Gastrocnemius medialis (tissue), 4 donors: ENCODE results near the gene KHNYN. TPM values are rescaled to one million over a fixed set of nuclear protein-coding genes. Genes with fewer than 3 reads are reported as not detected.

Source experiments
- ATAC-seq, 2 donors: fragments of 150-250 bp; one replicate each; pipeline ENCODE4 v1.9.1; 2016
- DNase-seq, 2 donors: peaks; one replicate each; pipeline ENCODE4 v3.0.0-alpha.2; 2019
- H3K27ac ChIP-seq, 4 donors: fragments of 200-600 bp; sonication (generic); 1 replicate in 1 of 4; 2 replicates in 3 of 4; pipeline ENCODE4 v1.5.1; 2016 to 2018; ENCODE audit warnings: mild to moderate bottlenecking in 2 of 4, moderate library complexity in 1 of 4
- H3K27me3 ChIP-seq, 3 donors: fragments of 200-600 bp; sonication (generic) in 2 of 3; 1 replicate in 1 of 3; 2 replicates in 2 of 3; pipeline versions ENCODE4 v1.5.1 to v1.6.0; 2016 to 2019; ENCODE audit warnings: mild to moderate bottlenecking in 1 of 3, moderate library complexity in 1 of 3
- H3K36me3 ChIP-seq, 2 donors: fragments of 200-600 bp; sonication (generic) in 1 of 2; one replicate each; pipeline ENCODE4 v1.5.1; 2017 to 2018
- H3K4me1 ChIP-seq, 2 donors: fragments of 200-600 bp; sonication (generic) in 1 of 2; one replicate each; pipeline ENCODE4 v1.5.1; 2016 to 2017; ENCODE audit warnings: mild to moderate bottlenecking in 2 of 2
- H3K4me3 ChIP-seq, 4 donors: fragments of 200-600 bp; sonication (generic) in 3 of 4; 1 replicate in 1 of 4; 2 replicates in 3 of 4; pipeline ENCODE4 v1.5.1; 2016 to 2019; ENCODE audit warnings: mild to moderate bottlenecking in 2 of 4
- H3K9me3 ChIP-seq, 3 donors: fragments of 200-600 bp; sonication (generic) in 2 of 3; 1 replicate in 1 of 3; 2 replicates in 2 of 3; pipeline ENCODE4 v1.5.1; 2016 to 2019
- POLR2A ChIP-seq, 2 donors: fragments of 450-650 bp; IDR thresholded peaks; one replicate each; pipeline ENCODE4 v1.6.1; 2017; ENCODE audit warnings: antibody characterized with exemption in 2 of 2, mild to moderate bottlenecking in 2 of 2, moderate library complexity in 2 of 2
- in situ Hi-C, 4 donors: fragments of 200-750 bp; cut with MboI; loops; one replicate each; pipeline versions ENCODE4 v1.15.0 to v1.8.0; 2017; ENCODE audit warnings: low sequenced_read_pairs in 4 of 4
- intact Hi-C: fragments of 100-400 bp; cut with DNase I; formaldehyde crosslinking; loops from one replicate; pipeline ENCODE4 v1.15.1; 2023; ENCODE audit warnings: low total_unique reads
- total RNA-seq, 4 donors: library from RNA; depleted of rRNA; stranded (reverse); fragments of >200 nt; gene quantifications; one replicate each; pipeline versions ENCODE4 v1.1.0 to v1.2.3, GENCODE V29; 2016
- TF ChIP-seq, protein P1 (sequence below), 5 experiments: fragments of 450-650 bp in 3 of 5; fragments of 200-600 bp in 2 of 5; sonication (generic) in 2 of 5; IDR thresholded peaks in 4 of 5; conservative IDR thresholded peaks in 1 of 5; 1 replicate in 4 of 5; 2 replicates in 1 of 5; pipeline ENCODE4 v1.5.1; 2016 to 2019; ENCODE audit warnings: antibody characterized with exemption in 5 of 5, mild to moderate bottlenecking in 3 of 5, moderate library complexity in 3 of 5

The KHNYN gene
- total RNA-seq, 4 donors from 2014 or later = 35.1 to 50.5 (median 44.7) TPM

DNA sequence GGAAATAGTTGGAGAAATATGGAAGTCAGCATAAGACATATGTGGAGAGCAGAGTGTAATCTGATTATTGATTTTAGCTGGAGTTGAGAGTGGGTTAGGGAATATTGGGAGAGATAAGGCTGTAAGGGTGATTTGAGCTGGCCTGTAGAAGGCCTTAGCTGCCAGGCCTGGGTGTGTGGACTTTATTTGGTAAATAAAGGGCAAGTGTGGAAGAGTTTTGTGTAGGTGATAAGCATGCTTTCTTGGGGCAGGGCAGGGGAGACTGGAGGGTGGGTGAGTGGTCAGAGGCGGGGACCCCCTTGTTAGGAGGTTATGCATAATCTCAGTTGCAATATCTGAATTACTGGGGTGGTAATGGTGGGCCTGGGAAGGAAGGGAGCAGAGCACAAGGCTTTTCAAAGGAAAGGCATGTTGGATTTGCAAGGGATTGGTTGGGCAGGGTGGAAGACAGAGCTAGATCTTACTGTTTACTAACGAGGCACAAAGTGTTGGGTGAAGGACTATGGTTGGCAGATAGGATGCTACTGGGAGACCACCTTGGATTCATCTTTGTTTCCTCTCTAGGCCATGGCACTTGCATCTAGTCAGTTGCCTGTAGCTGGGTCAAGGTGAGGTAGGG lies 5.5 kb downstream of the KHNYN start:
- H3K36me3 ChIP-seq = peaks cover 0 to 63% of the 10 kb centered on the region in 2 donors
- in situ Hi-C loops = loop anchor here (5.0 to 25.0 kb wide), 5 partner anchors 100 to 1123 kb away; partner anchors contain the start of genes GMPR2 (in 3 of the 4), NEDD8 (in 3 of the 4), ADCY4 (in 1 of the 4) and BCL2L2 (in 1 of the 4)

DNA sequence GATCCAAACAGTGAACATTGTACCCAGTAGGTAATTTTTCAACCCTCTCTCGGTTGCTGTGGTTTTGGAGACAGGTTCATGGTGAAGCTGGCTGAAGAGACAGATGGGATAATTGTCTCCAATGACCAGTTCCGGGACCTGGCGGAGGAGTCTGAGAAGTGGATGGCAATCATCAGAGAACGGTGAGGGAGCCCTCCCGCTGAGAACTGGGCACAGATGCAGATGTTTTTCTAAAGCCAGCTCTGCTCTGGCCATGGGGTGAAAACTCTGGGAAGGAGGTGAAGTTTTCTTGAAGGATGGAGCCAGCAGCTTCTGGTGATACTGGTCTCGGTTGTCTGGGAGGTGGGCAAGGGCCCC lies 6.2 kb downstream of the KHNYN start:
- DNase-seq (no peak), ATAC-seq (no peak)
- H3K27ac ChIP-seq = peak overlapping the region; percentile 3 to 70 (median 68)
- H3K9me3 ChIP-seq = no peaks in the 10 kb centered on the region
- TF ChIP-seq POLR2A (IDR thresholded peaks at IDR 0.05) = no peak
- TF ChIP-seq, protein P1, sequence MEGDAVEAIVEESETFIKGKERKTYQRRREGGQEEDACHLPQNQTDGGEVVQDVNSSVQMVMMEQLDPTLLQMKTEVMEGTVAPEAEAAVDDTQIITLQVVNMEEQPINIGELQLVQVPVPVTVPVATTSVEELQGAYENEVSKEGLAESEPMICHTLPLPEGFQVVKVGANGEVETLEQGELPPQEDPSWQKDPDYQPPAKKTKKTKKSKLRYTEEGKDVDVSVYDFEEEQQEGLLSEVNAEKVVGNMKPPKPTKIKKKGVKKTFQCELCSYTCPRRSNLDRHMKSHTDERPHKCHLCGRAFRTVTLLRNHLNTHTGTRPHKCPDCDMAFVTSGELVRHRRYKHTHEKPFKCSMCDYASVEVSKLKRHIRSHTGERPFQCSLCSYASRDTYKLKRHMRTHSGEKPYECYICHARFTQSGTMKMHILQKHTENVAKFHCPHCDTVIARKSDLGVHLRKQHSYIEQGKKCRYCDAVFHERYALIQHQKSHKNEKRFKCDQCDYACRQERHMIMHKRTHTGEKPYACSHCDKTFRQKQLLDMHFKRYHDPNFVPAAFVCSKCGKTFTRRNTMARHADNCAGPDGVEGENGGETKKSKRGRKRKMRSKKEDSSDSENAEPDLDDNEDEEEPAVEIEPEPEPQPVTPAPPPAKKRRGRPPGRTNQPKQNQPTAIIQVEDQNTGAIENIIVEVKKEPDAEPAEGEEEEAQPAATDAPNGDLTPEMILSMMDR (IDR thresholded peaks at IDR 0.05 in 4 of 5, conservative IDR thresholded peaks at IDR 0.05 in 1 of 5) = no peak
- peaks cover 0 to 70% of the 10 kb centered on the region in 2 donors for H3K36me3 ChIP-seq
- in situ Hi-C loops (loop anchor here (5.0 to 25.0 kb wide), 5 partner anchors 101 to 1124 kb away; partner anchors contain the start of genes GMPR2 (in 3 of the 4), NEDD8 (in 3 of the 4), ADCY4 (in 1 of the 4) and BCL2L2 (in 1 of the 4)), intact Hi-C loops (loop anchor here (1.0 to 10.0 kb wide), 3 partner anchors 103 to 881 kb away; partner anchors contain the start of genes LTB4R, LTB4R2, THTPA and ZFHX2)
- no peak overlapping the region for H3K4me3 ChIP-seq
- no peaks in the 10 kb centered on the region for H3K27me3 ChIP-seq
- H3K4me1 ChIP-seq = peaks cover 29 to 46% of the 10 kb centered on the region in 2 donors

More for the DNA sequence above, 5.5 kb downstream of the KHNYN start:
- DNase-seq = no peak
- TF ChIP-seq, protein P1 (IDR thresholded peaks at IDR 0.05 in 4 of 5, conservative IDR thresholded peaks at IDR 0.05 in 1 of 5) = no peak
- TF ChIP-seq POLR2A (IDR thresholded peaks at IDR 0.05) = no peak
- H3K27ac ChIP-seq = peak overlapping the region in 2 of 4 donors; percentile 67 to 68
- H3K27me3 ChIP-seq = no peaks in the 10 kb centered on the region
- H3K4me1 ChIP-seq = peaks cover 27 to 44% of the 10 kb centered on the region in 2 donors
- intact Hi-C loops = loop anchor here (5.0 to 10.0 kb wide), 2 partner anchors 123 to 880 kb away; partner anchors contain the start of genes LTB4R, LTB4R2, THTPA and ZFHX2
- H3K4me3 ChIP-seq = no peak overlapping the region
- ATAC-seq = no peak
- no peaks in the 10 kb centered on the region for H3K9me3 ChIP-seq

DNA sequence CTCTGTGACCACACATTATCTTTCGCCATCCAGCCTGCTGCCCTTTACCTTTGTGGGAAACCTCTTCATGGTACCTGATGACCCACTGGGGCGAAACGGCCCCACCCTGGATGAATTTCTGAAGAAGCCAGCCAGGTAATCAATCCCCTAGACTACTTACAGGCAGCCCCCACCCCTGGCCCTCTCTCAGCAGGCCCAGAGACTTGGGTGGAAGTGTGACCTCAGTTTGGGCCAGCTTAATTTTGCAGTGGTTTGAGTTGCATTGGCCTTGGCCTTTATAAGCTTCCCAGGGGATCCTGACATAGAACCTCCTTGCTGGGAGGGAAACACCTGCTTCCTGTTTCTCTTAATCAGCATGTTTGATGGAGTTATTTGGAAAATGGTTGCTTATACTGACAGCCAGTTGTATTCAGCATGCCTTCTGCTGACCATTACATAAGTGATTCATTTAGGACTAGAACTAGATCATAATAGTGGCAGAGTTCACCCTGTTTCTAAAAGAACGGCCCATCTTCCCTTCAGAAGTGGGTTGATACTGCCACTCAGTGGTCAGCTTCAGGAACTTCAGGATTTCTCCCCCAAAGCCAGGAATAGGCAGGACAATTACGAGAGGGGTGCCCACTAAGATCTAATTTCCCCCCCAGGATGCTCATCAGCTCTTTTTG lies 6.7 kb downstream of the KHNYN start:
- TF ChIP-seq, protein P1 (IDR thresholded peaks at IDR 0.05 in 4 of 5, conservative IDR thresholded peaks at IDR 0.05 in 1 of 5) = peak; percentile 67 to 83 (median 76)
- TF ChIP-seq POLR2A (IDR thresholded peaks at IDR 0.05) = no peak
- H3K4me3 ChIP-seq = no peak overlapping the region
- H3K9me3 ChIP-seq = no peaks in the 10 kb centered on the region
- H3K27ac ChIP-seq = peak overlapping the region; percentile 38 to 70 (median 68)
- DNase-seq = no peak
- peak; percentile 66 to 67 for ATAC-seq
- peaks cover 29 to 46% of the 10 kb centered on the region in 2 donors for H3K4me1 ChIP-seq
- H3K27me3 ChIP-seq = no peaks in the 10 kb centered on the region
- in situ Hi-C loops (loop anchor here (5.0 to 25.0 kb wide), 5 partner anchors 102 to 1124 kb away; partner anchors contain the start of genes GMPR2 (in 3 of the 4), NEDD8 (in 3 of the 4), ADCY4 (in 1 of the 4) and BCL2L2 (in 1 of the 4)), intact Hi-C loops (loop anchor here (1.0 to 10.0 kb wide), 3 partner anchors 103 to 882 kb away; partner anchors contain the start of genes LTB4R, LTB4R2, THTPA and ZFHX2)
- peaks cover 0 to 72% of the 10 kb centered on the region in 2 donors for H3K36me3 ChIP-seq

DNA sequence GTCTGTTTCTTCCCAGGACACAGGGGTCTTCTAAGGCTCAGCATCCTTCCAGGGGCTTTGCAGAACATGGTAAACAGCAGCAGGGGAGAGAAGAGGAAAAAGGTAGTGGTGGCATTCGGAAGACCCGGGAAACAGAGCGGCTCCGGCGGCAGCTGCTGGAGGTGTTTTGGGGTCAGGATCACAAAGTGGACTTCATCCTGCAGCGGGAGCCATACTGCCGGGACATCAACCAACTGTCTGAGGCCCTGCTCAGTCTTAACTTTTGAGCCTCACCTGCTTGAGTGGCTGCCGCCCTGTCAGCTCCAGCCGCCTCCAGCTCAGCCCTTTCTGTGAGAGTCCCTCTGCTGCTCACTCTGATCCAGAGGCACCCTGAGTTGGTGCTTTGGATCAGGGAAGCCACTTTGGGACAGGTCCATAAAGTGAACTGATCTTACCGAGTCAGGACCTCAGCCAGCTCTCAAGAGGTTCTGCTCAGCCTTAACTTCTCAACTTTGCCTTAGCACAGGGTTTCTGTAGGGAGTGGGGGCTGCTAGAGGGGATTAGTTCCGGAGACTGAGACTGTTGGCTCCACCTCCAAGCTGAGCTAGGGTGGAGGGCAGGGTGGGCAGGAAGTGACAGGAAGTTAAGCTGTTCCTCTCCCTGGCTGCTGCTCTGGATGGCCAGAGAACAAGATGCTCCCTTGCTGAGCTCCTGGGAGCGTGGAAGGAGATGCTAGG lies 7.4 kb downstream of the KHNYN start:
- ATAC-seq (no peak), DNase-seq (no peak)
- Histone ChIP-seq H3K9me3 (no peaks in the 10 kb centered on the region), H3K27ac (peak overlapping the region; percentile 38 to 70 (median 68)), H3K4me3 (no peak overlapping the region), H3K27me3 (no peaks in the 10 kb centered on the region), H3K36me3 (peaks cover 0 to 72% of the 10 kb centered on the region in 2 donors), H3K4me1 (peaks cover 30 to 46% of the 10 kb centered on the region in 2 donors)
- in situ Hi-C loops (loop anchor here (5.0 to 25.0 kb wide), 5 partner anchors 102 to 1125 kb away; partner anchors contain the start of genes GMPR2 (in 3 of the 4), NEDD8 (in 3 of the 4), ADCY4 (in 1 of the 4) and BCL2L2 (in 1 of the 4)), intact Hi-C loops (loop anchor here (5.0 to 10.0 kb wide), 2 partner anchors 125 to 882 kb away; partner anchors contain the start of genes LTB4R, LTB4R2, THTPA and ZFHX2)
- no peak for TF ChIP-seq POLR2A (IDR thresholded peaks at IDR 0.05)
- TF ChIP-seq, protein P1 (IDR thresholded peaks at IDR 0.05 in 4 of 5, conservative IDR thresholded peaks at IDR 0.05 in 1 of 5) = no peak
